Left ventricle myocardium superior (tissue), 1 donor: ENCODE results near the gene ITPKC. TPM values are rescaled to one million over a fixed set of nuclear protein-coding genes. Genes with fewer than 3 reads are reported as not detected.

Experiments used
- ATAC-seq: fragments of 200-7000 bp; cut with Tn5 transposase; one replicate; pipeline ENCODE4 v1.9.1; 2020; ENCODE audit warnings: mild to moderate bottlenecking, moderate library complexity
- DNase-seq: peaks from one replicate; pipeline ENCODE4 v3.0.0-alpha.2; 2020
- intact Hi-C: fragments of 100-400 bp; cut with micrococcal nuclease; formaldehyde crosslinking; loops from one replicate; pipeline ENCODE4 v1.11.0; 2022
- long read RNA-seq: library from polyadenylated mRNA; unstranded; transcript quantifications from one replicate; pipeline ENCODE4 v2.0.0, GENCODE V29; 2021
- total RNA-seq: library from RNA; stranded (reverse); fragmentation: NEBNext Ultra II Directional; extraction: Animal tissue kit (Norgen Biotek cat#: 25700); gene quantifications from one replicate; pipeline ENCODE4 v1.2.1, GENCODE V29; 2021
- donor health status: DM: no; HTN: yes; CAD: no; lungs with severe emphysema.

The ITPKC gene
- 12.8 TPM for total RNA-seq
- long read RNA-seq, transcript ITPKC-201 (7 exons, 3,385 nt): major isoform, 26 of 36 reads
- long read RNA-seq, partial matches to known transcripts: 5 of 36 reads
- long read RNA-seq, other reads (novel, unspliced or antisense): 5 of 36 reads

DNA sequence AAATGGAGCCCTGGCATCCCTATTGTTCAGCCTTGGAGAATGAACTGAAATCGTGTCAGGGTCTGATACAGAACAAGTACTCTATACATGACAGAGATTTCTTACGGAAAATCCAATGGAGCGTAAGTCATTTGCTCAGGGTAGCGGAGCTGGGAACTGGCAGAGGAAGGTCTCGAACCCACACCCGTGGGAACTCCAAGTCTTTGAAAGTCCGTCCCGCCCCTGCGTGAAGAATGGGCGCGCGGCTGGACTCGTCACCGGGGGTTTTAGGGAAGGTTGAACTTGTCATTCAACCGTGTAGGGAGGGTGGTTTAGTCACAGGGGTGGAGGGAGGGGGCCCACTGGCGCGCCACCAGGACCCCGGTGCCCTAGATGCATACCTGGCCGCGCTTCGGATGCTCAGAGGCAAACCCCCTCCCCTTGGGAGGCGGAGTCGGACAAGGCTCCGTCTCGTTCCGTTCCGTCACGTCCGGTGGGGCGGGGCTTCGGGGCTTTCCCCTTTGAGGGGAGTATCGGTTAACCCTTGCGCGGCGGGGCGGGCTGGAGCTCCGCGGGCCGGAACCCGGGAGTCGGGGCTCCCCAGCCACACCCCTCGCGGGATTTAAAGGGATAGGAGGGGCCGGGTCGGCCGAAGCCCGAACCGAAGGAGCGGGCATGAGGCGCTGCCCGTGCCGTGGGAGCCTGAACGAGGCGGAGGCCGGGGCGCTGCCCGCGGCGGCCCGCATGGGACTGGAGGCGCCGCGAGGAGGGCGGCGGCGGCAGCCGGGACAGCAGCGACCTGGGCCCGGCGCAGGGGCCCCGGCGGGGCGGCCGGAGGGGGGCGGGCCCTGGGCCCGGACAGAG is at the start of gene ITPKC, which contains the start of gene COQ8B:
ITPKC (plus strand) TSS at position 631 of the 843 bp plus-strand sequence; CDS start at position 655, 24 bp downstream.
COQ8B (minus strand) TSS at position 405 of the 843 bp plus-strand sequence. CDS start 2,254 bp downstream, outside the sequence.
- peak; percentile 100 for DNase-seq
- intact Hi-C loops: no loop called here
- ATAC-seq: peak; percentile 79

DNA sequence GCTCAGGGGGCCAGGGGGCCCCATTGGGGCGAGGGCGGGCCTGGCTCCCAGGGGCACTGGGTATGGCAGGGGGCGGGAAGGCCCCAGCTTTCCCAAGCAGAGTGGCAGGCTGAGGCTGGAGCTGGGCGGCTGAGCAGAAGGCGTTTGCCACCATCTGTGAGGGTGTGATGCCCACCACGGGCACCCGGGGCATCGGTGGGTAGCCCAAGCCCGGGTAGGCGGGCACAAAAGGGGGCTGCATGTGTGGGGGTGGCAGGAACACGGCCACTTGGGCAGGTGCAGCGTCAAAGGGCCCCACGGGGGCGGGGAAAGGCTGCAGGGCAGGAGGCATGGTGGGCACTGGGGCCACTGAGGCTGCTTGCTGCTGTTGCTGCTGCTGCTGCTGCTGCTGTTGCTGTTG is 49.3 kb upstream of the ITPKC start:
- DNase-seq (no peak), ATAC-seq (no peak)
- intact Hi-C loops: loop anchor here (10.0 kb wide), 1 partner anchor 477 kb away; no protein-coding TSS in a partner anchor

DNA sequence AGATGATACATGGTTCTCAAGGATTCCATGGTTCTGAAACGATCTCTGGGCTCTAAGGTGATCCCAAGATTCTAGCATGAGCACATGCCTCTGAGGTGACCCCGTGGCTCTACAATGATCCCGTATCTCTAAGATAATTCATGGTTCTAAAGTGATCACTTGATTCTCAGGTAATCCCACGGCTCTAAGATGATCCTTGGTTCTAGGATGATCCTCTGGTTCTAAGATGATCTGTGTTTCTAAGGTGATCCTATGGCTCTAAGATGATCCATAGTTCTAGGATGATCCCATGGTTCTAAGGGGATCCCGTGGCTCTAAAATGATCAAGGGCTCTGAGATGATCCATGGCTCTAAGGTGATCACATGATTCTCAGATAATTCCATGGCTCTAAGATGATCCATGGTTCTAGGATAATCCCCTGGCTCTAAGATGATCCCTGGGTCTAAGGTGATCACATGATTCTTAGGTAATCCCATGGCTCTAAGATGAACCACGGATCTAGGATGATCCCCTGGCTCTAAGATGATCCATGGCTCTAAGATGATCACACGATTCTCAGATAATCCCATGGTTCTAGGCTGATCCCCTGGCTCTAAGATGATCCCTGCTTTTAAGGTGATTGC is 47.8 kb upstream of the ITPKC start:
- no peak for ATAC-seq
- no peak for DNase-seq
- intact Hi-C loops: loop anchor here (10.0 kb wide), 1 partner anchor 476 kb away; no protein-coding TSS in a partner anchor

DNA sequence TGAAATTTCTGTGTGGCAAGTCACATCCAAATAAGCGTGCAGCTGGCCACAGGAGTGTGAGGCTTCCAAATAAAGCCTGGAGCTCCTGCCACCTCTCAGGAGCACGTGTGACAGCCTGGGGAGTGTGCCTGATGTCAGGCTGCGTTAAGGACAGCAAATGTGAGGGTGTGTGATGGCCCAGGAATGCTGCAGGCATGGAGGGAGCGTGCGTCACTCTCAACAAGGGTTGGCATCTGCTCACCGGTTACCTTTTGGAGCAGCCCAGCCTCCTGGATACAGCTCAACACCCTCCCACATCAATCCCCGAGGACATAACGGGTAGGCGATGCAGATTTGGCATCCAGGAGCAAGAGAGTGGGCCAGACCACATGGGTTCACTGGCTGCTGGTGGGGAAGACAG is 45.5 kb upstream of the ITPKC start:
- DNase-seq (peak; percentile 62), ATAC-seq (peak; percentile 87)
- intact Hi-C loops: no loop called here

DNA sequence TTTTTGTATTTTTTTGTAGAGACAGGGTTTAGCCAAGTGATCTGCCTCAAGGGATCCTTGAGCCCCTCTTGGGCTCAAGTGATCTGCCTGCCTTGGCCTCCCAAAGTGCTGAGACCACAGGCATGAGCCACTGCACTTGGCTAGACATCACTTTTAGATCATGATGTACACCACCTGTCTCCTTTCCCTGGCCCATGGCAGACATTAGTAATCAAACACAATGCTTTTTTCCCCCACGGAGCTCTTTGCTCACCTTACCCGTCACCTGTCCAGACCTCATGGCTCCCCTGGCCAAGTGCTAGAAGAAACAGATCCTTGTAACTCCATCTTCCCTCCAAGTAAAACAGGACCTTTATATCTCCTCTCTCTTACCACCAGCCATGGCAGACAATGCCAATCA is 44.9 kb upstream of the ITPKC start:
- intact Hi-C loops: no loop called here
- ATAC-seq (no peak), DNase-seq (no peak)

DNA sequence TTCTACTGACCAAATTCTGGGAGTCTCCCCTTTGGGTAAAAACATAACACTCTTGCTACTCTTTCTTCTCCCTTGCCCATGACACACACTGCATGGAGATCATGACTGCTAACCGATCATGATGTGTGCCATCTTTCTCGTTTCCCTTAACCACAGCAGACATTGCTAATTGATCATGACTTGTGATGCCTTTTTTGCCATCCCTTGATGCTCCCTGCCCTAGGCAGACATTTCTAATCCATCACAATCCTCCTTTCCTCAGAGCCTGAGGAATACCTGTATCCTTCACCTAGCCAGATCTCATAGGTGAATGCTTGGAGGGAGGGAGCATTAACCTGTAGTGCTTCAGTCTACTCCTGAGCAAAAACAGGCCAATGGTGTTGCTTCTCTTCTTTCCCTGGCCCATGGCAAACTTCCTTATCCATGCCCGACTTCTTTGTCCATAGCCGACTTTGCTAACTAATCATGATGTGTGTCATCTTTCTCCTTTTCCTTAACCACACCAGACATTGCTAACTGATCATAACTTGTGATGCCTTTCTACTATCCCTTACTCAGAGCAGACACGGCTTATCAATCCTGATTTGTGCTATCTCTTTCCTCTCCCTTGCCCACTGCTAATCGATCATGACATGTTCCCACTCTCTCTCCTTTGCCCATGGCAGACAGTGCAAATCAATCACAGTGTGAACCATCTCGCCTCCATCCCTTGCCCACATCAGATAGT is 44.2 kb upstream of the ITPKC start:
- ATAC-seq (no peak), DNase-seq (no peak)
- intact Hi-C loops: no loop called here

DNA sequence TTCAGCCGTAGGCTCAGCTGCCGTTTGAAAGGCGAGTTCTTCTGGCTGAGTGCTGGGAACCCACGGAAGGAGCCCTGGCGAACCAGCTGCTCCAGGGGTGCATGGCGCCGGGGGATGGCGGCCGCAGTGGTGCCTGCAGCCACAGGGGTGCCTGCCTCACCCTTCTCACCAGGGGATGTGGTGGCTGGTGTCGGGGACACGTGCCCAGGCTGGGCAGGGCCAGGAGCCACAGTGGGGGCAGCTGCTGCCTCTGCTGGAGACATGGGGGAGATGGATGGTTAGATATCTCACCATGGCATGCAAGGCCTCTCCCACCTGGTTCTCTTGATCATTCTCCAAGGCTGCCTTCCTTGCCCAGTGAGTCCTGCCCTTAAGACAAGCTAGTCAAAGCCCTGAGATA is 43.5 kb upstream of the ITPKC start:
- intact Hi-C loops: no loop called here
- ATAC-seq (no peak), DNase-seq (no peak)

DNA sequence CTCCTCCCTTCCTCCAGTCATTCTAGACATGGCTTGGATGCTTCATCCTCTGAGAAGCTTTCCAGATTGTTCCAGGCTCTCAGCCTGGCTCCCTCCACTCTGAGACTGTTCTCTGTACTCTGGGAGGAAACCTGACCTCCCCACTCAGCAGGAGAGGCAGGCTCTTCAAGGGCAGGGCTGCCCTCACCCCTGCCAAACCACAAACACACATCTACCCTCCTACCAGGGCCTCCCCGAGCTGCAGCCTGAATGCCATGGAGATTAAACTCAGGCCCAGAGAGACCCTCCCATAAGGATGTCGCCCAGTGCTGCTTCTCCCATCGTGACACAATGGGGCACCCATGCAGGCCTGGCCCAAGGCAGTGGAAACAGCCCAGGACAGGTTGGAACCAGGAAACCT is 42.6 kb upstream of the ITPKC start:
- no peak for ATAC-seq
- DNase-seq: no peak
- intact Hi-C loops: no loop called here

DNA sequence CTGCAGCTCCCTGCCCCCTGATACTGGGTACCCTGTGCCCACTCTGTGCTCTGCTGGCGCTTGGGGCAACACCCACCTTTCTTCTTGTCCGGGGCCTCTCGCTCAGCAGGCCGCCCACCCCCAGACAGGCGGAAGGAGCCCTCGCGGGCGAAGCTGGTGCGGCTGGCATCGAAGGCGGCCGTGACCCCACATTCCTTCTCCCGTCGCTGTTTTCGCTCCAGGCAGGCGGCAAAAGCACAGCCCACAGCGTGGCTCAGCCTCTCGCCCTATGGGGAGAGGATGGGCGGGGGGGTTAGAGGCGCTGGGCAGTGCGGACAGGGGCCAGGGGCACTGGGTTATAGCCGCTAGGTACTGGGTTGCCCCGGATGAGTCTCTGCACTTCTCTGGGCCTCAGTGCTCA is 39.8 kb upstream of the ITPKC start:
- intact Hi-C loops: no loop called here
- DNase-seq (no peak), ATAC-seq (no peak)

DNA sequence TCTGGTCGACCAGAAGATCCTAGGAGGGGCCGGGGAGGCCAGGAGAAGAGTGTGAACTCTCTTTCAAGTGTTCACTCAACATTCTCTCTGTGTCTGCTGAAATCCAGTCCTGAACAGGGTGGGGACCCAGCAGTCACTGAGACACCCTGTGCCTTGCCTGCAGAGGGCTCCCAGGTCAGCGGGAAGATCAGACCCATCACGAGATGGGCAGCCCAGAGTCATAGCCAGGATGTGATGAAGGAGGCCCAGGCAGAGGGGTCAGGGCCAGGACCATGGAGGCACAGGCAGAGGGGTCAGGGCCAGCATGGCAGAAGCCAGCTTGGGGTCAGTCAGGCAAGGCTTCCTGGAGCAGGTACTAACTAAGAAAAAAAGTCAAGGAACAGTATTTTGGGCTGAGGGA is 35.9 kb upstream of the ITPKC start:
- intact Hi-C loops: no loop called here
- no peak for DNase-seq
- ATAC-seq: no peak

DNA sequence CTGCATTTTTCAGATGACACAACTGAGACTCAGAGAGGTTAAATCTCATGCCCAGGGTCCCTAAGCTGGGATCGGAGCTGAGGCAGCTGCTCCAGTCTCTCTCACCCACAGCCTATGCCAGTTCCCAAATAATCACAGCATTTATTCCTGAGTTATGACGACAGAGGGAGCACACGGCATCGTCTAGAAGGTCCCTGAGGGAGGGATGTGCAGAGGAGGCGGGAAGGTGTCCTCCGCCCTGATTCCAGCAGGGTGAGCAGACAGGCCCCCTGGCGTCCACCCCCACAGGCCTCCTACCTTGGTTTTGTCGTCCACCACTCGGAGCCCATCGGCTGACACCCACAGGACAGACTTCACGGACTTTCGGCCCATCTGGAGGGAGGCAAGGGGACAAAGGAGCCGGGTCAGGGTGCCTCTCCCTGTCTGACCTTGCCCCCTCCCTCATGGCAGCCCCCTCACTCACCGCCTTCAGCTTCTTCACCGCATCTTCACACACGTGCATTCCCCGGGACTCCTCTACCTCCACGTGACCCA is 34.4 kb upstream of the ITPKC start:
- DNase-seq (no peak), ATAC-seq (no peak)
- intact Hi-C loops: no loop called here

DNA sequence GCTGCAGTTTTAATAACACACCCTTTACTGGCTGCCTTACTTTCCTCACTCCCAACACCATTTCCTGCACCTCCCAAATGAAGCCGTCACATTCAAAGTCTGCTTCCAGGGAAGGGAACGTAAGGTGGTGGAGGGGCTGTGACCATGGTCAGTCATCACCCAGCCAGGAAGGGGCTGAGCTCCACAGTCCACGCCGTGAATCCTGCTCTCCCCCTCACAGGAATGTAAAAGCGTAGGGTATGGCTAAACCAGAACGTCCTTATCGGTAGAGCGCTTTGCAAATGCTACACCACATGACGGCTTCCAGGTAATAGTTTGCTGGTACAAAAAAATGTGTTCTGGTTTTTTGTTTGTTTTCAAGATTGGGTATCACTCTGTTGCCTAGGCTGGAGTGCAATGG is 33.5 kb upstream of the ITPKC start:
- no peak for DNase-seq
- no peak for ATAC-seq
- intact Hi-C loops: no loop called here

DNA sequence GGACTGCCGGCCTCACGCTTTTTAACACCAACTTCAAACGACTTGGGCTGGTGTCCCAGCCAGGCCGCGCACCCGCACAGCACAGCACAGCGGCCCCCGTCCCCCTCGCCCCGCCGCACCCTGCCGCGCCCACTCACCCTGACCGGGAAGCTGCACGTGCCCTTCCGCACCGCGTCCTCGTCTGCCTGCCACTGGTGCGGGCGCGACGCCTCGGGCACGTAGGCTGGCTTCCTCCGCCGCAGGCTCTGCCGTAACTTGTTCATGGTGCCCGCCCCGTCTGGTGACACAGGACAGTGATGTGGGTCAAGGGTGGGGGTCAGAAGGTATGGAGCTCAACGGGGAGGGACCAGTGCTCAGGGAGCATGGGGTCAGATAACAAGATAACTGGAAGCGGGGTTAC is 32.6 kb upstream of the ITPKC start:
- no peak for ATAC-seq
- no peak for DNase-seq
- intact Hi-C loops: no loop called here

DNA sequence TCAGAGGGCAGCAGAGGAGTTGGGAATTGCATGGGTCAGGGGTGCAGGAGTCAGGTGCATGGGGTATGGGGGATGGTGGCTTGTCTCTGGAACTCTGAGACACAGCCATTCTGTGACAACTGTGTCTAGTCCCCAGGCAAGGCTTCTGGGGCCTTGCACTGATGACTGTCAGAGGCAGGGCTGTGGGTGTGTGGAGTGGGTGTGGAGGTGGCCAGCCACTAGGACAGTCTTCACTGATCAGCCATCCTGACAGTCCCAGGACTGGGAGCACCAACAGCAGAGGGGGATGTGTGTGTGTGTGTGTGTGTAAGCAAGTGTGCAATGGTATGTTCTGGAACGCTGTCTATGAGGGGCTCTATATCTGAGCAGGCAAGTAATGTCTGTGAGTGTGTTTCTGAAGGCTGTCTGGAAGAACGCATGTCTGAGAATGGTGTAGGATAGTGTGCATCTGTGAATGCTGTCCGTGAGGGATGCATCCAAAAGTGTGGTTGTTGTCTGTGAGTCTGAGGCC is 31.8 kb upstream of the ITPKC start:
- intact Hi-C loops: no loop called here
- ATAC-seq (no peak), DNase-seq (no peak)

DNA sequence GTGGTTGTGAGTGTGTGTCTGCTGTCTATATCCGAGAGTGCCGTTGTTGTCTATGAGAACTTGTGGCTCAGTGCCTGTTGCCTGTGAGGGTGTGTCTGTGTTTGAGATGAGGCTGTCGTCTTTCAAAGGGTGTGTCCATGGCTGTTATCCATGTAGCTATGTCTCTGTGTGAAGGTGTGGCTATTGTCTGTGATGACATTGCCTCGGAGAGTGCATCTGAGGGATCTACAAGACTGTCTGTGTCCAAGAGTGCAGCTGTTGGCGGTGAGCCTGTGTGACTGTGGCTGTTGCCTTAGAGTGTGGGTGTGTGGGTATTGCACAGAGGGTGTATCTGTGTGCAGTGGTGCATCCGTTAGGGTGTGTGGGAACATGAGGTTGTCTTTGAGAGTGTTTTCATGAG is 31.3 kb upstream of the ITPKC start:
- ATAC-seq (no peak), DNase-seq (no peak)
- intact Hi-C loops: no loop called here

DNA sequence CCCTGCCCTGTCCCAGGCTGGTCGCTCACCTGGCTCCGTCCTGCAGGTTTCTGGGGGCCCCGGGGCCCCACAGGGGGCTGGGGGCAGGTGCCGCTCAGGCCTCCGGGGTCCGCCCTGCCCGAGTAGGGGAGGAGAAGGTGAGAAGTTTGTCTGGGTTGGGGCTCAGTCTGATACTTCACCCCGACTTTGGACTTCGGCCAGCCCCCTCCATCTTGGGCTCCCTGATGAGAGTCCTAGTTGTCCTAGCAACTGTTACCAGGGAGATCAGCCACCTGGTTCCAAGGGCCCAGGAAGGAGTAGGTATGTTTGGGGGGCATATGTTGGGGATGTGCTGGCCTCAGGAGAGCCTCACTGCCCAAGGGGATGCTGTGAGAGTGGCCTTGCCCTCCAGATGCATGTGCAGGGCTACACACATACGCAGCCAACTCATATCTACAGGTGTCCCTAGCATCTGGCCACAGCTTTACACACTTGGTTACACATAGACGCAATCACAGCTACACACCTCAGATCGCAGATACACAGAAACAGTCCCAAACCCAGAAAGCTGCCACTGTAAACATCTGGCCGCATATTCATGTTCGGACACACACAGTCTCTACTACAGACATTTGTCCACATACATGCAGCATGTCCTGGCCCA is 29.9 kb upstream of the ITPKC start:
- DNase-seq: no peak
- no peak for ATAC-seq
- intact Hi-C loops: no loop called here

DNA sequence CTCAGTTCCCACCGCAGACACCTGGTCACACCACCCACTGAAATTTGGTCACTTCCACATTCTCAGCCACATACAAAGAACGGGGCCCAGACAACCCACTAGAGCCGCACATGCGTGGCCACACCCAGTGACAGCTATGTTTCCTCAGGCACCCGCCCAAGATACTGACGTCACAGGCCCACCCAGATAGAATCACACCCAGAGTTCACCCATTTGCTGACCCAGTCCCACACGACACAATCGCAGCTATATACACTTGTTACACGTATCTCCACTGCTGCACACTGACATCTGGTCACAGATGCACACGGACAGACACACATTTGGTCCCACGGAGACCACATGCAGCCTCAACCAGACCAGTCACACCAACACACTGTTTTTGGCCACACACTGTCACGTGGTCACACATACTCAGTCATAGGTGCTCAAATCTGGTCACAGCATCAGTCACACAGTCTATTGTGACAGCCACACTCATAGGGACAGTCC is 29.3 kb upstream of the ITPKC start:
- ATAC-seq (peak; percentile 54), DNase-seq (peak; percentile 91)
- intact Hi-C loops: no loop called here

DNA sequence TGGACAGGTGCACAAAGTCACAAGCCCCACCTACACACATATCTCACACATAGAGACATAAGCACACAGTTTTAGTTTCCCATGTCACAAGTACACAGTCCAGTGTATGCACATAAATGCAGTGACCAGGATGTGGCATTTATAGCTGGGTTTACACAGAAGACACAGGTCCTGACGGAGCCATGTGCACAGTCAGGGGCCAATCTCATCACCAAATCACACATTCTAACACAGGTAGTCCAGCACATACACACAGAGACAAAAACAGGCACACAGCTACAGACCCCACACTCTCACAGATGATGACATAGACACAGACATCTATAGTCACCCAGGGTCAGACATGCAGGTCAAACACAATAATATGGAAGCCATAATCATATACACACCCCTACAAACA is 28.6 kb upstream of the ITPKC start:
- no peak for DNase-seq
- intact Hi-C loops: no loop called here
- ATAC-seq: no peak

DNA sequence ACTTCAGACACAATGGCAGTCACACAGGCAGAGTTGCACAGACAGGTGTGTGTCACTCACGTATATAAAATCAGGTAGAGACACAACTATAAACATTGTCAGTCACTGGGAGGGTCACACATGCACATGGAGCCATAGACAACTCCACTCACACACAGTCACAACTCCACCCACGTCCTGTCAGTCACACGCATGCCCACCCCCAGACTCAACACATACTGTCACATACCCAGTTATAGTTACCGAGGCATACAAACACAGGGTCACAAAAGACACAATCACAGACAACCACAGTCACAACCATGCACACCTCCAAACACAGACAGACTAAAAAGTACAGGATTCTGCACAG is 27.9 kb upstream of the ITPKC start:
- DNase-seq (no peak), ATAC-seq (no peak)
- intact Hi-C loops: no loop called here
